ENCODE results near the gene ZP1. TPM values are rescaled to one million over a fixed set of nuclear protein-coding genes. Genes with fewer than 3 reads are reported as not detected.

The ZP1 gene
- total and polyA plus RNA-seq, 10 of the 15 experiments (the other 5 are each of a cell fraction or from before 2014, with no cell fraction given), result not detected

DNA sequence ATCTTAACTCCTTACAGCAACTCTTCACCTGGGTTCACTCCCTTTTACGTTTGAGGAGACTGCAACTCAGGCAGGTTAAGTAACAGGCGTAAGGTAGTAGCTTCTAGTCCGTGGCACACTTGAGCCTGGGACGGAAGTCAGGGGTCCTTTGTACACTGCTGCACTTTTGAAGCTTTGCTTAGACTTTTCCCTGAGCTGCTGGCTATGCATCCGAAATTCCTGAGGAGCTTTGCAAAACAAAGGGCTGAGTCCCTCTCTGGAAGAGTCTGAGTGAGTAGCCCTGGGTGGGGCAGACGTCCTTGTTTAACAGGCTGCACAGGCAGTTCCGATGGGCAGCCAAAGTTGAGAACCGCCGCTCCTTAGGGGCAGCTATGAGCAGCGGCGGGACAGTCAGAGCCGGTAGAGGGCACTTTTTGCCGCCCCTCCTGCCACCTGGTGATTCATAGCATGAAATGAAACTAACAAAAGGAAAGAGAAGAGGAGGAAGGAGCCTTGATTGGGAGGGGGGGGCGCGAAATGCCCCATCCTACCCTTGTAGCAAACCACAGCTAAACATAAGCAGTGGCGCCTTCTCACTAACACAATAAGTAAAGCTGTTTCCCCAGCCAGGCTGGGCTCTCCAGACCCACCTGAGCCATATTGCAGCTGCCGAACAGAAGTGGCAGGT, 48.0 kb downstream of the ZP1 start (continued):
- TF ChIP-seq, protein P1, sequence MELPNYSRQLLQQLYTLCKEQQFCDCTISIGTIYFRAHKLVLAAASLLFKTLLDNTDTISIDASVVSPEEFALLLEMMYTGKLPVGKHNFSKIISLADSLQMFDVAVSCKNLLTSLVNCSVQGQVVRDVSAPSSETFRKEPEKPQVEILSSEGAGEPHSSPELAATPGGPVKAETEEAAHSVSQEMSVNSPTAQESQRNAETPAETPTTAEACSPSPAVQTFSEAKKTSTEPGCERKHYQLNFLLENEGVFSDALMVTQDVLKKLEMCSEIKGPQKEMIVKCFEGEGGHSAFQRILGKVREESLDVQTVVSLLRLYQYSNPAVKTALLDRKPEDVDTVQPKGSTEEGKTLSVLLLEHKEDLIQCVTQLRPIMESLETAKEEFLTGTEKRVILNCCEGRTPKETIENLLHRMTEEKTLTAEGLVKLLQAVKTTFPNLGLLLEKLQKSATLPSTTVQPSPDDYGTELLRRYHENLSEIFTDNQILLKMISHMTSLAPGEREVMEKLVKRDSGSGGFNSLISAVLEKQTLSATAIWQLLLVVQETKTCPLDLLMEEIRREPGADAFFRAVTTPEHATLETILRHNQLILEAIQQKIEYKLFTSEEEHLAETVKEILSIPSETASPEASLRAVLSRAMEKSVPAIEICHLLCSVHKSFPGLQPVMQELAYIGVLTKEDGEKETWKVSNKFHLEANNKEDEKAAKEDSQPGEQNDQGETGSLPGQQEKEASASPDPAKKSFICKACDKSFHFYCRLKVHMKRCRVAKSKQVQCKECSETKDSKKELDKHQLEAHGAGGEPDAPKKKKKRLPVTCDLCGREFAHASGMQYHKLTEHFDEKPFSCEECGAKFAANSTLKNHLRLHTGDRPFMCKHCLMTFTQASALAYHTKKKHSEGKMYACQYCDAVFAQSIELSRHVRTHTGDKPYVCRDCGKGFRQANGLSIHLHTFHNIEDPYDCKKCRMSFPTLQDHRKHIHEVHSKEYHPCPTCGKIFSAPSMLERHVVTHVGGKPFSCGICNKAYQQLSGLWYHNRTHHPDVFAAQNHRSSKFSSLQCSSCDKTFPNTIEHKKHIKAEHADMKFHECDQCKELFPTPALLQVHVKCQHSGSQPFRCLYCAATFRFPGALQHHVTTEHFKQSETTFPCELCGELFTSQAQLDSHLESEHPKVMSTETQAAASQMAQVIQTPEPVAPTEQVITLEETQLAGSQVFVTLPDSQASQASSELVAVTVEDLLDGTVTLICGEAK (IDR thresholded peaks at IDR 0.05; ENCODE audit: borderline replicate concordance), result no peak
- TF ChIP-seq TCF3 (IDR thresholded peaks at IDR 0.05; ENCODE audit: borderline replicate concordance, insufficient read depth, low read depth, low read length) (no peak), HDGF (IDR thresholded peaks at IDR 0.05) (peak; percentile 71; the same call in 1 of the 2 replicates), EED (IDR thresholded peaks at IDR 0.05; ENCODE audit: low read depth) (peak; percentile 95), CREM (IDR thresholded peaks at IDR 0.05; ENCODE audit: low read depth) (peak; percentile 69), LARP7 (IDR thresholded peaks at IDR 0.05) (no peak), BCL11A (IDR thresholded peaks at IDR 0.05; ENCODE audit: low read depth, low read length) (no peak; the same call in 1 of the 2 replicates), SMAD1 (IDR thresholded peaks at IDR 0.05; ENCODE audit: low read depth, partially characterized antibody) (no peak), SREBF2 (IDR thresholded peaks at IDR 0.05; ENCODE audit: low read length) (no peak), NR2C1 (IDR thresholded peaks at IDR 0.05) (0 out of 2 replicates have a peak, but pooled peaks have one; percentile 8), ZNF622 (IDR thresholded peaks at IDR 0.05) (no peak), POLR2A (IDR thresholded peaks at IDR 0.05; ENCODE audit: low read depth, low read length) (peak; percentile 31; the same call in 1 of the 2 replicates), GATAD2B (conservative IDR thresholded peaks at IDR 0.05; ENCODE audit: low read depth) (peak; percentile 92), NR2F1 (conservative IDR thresholded peaks at IDR 0.05) (peak; percentile 56), NRF1 (conservative IDR thresholded peaks at IDR 0.05; ENCODE audit: low read depth, low read length) (no peak), MYC (IDR thresholded peaks at IDR 0.05; ENCODE audit: insufficient read depth, insufficient read length, insufficient replicate concordance, low read length, severe bottlenecking) (no peak)
- TF ChIP-seq, protein P2, sequence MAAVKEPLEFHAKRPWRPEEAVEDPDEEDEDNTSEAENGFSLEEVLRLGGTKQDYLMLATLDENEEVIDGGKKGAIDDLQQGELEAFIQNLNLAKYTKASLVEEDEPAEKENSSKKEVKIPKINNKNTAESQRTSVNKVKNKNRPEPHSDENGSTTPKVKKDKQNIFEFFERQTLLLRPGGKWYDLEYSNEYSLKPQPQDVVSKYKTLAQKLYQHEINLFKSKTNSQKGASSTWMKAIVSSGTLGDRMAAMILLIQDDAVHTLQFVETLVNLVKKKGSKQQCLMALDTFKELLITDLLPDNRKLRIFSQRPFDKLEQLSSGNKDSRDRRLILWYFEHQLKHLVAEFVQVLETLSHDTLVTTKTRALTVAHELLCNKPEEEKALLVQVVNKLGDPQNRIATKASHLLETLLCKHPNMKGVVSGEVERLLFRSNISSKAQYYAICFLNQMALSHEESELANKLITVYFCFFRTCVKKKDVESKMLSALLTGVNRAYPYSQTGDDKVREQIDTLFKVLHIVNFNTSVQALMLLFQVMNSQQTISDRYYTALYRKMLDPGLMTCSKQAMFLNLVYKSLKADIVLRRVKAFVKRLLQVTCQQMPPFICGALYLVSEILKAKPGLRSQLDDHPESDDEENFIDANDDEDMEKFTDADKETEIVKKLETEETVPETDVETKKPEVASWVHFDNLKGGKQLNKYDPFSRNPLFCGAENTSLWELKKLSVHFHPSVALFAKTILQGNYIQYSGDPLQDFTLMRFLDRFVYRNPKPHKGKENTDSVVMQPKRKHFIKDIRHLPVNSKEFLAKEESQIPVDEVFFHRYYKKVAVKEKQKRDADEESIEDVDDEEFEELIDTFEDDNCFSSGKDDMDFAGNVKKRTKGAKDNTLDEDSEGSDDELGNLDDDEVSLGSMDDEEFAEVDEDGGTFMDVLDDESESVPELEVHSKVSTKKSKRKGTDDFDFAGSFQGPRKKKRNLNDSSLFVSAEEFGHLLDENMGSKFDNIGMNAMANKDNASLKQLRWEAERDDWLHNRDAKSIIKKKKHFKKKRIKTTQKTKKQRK (IDR thresholded peaks at IDR 0.05; ENCODE audit: low read depth, low read length), result no peak
- TF ChIP-seq, protein P3, sequence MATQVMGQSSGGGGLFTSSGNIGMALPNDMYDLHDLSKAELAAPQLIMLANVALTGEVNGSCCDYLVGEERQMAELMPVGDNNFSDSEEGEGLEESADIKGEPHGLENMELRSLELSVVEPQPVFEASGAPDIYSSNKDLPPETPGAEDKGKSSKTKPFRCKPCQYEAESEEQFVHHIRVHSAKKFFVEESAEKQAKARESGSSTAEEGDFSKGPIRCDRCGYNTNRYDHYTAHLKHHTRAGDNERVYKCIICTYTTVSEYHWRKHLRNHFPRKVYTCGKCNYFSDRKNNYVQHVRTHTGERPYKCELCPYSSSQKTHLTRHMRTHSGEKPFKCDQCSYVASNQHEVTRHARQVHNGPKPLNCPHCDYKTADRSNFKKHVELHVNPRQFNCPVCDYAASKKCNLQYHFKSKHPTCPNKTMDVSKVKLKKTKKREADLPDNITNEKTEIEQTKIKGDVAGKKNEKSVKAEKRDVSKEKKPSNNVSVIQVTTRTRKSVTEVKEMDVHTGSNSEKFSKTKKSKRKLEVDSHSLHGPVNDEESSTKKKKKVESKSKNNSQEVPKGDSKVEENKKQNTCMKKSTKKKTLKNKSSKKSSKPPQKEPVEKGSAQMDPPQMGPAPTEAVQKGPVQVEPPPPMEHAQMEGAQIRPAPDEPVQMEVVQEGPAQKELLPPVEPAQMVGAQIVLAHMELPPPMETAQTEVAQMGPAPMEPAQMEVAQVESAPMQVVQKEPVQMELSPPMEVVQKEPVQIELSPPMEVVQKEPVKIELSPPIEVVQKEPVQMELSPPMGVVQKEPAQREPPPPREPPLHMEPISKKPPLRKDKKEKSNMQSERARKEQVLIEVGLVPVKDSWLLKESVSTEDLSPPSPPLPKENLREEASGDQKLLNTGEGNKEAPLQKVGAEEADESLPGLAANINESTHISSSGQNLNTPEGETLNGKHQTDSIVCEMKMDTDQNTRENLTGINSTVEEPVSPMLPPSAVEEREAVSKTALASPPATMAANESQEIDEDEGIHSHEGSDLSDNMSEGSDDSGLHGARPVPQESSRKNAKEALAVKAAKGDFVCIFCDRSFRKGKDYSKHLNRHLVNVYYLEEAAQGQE (IDR thresholded peaks at IDR 0.05; ENCODE audit: low read depth, low read length), result no peak
